A549 (cell line): Measurements from ENCODE around the gene SKIL.

Source experiments
- CHD4 ChIP-seq: fragments of 200-600 bp; sonication (generic); IDR thresholded peaks from 2 replicates; pipeline ENCODE4 v1.6.1; 2016; ENCODE audit warnings: antibody characterized with exemption, mild to moderate bottlenecking, borderline replicate concordance
- USF2 ChIP-seq: fragments of 450-650 bp; IDR thresholded peaks from 2 replicates; pipeline ENCODE4 v1.6.1; 2014; ENCODE audit warnings: antibody characterized with exemption

GRCh38 chr3:170429050-170429449 is 71.5 kb downstream of the SKIL start:
- no peak for TF ChIP-seq USF2
- no peak for TF ChIP-seq CHD4
